GM21737 (cell line): ENCODE data around the gene ZNF532.
"Not testable (repeated sequence)": the region's sequence is repeated elsewhere in the genome, so short reads cannot be mapped to it uniquely, and the experiment has no call there.

Experiments used
- ATAC-seq: cut with Tn5 transposase; IDR thresholded peaks from one replicate; pipeline ENCODE4 v1.9.1; 2021; ENCODE audit warnings: mild to moderate bottlenecking, moderate library complexity; ENCODE audit not compliant: unreplicated experiment

The ZNF532 gene

GRCh38 chr18:58998401-58999203 lies 133.9 kb downstream of the ZNF532 start:
- no peak for ATAC-seq

GRCh38 chr18:59001166-59001565 lies 136.5 kb downstream of the ZNF532 start:
- ATAC-seq: no peak

- no peak for ATAC-seq
Observed at GRCh38 chr18:59001721-59002120, 137.0 kb downstream of the ZNF532 start.

- no peak for ATAC-seq
Observed at GRCh38 chr18:59002974-59003594, 138.4 kb downstream of the ZNF532 start.

- no peak for ATAC-seq
Observed at GRCh38 chr18:59005262-59005661, 140.6 kb downstream of the ZNF532 start.

- no peak for ATAC-seq
Observed at GRCh38 chr18:59006461-59007067, 141.9 kb downstream of the ZNF532 start.

- ATAC-seq: no peak
Observed at GRCh38 chr18:59008302-59008974, 143.8 kb downstream of the ZNF532 start.

GRCh38 chr18:59009846-59010245 lies 145.2 kb downstream of the ZNF532 start:
- ATAC-seq: no peak

- ATAC-seq: no peak
Observed at GRCh38 chr18:59011289-59011688, 146.6 kb downstream of the ZNF532 start.

GRCh38 chr18:59011786-59012185 lies 147.1 kb downstream of the ZNF532 start:
- ATAC-seq: no peak

GRCh38 chr18:59012815-59013705 lies 148.4 kb downstream of the ZNF532 start:
- no peak for ATAC-seq

- ATAC-seq: no peak
Observed at GRCh38 chr18:59013744-59014143, 149.1 kb downstream of the ZNF532 start.

GRCh38 chr18:59015531-59016152 lies 151.0 kb downstream of the ZNF532 start:
- ATAC-seq: no peak

GRCh38 chr18:59021500-59021899 lies 156.8 kb downstream of the ZNF532 start:
- no peak for ATAC-seq

- no peak for ATAC-seq
Observed at GRCh38 chr18:59022167-59022945, 157.7 kb downstream of the ZNF532 start.

- no peak for ATAC-seq
Observed at GRCh38 chr18:59024829-59025228, 160.2 kb downstream of the ZNF532 start.

GRCh38 chr18:59025532-59025931 lies 160.9 kb downstream of the ZNF532 start:
- ATAC-seq: not testable (repeated sequence)

GRCh38 chr18:59026364-59026763 lies 161.7 kb downstream of the ZNF532 start:
- ATAC-seq: no peak

- no peak for ATAC-seq
Observed at GRCh38 chr18:59026831-59027410, 162.2 kb downstream of the ZNF532 start.
